GM12865 (cell line): Measurements from ENCODE around the gene HES7.

ENCODE experiments used
- DNase-seq: peaks from one replicate; pipeline ENCODE4 v3.0.0; 2010; ENCODE audit warnings: low read depth
- H3K4me3 ChIP-seq: 2 replicates; pipeline ENCODE4 v1.5.1; 2011; ENCODE audit warnings: mild to moderate bottlenecking, low read depth, low read length, control low read depth
- CTCF ChIP-seq: IDR thresholded peaks from 2 replicates; pipeline ENCODE4 v1.5.1; 2011; ENCODE audit warnings: low read length, control low read depth, low read depth, inconsistent platforms; ENCODE audit not compliant: insufficient read depth; ENCODE audit errors: missing control alignments

Gene HES7

DNA sequence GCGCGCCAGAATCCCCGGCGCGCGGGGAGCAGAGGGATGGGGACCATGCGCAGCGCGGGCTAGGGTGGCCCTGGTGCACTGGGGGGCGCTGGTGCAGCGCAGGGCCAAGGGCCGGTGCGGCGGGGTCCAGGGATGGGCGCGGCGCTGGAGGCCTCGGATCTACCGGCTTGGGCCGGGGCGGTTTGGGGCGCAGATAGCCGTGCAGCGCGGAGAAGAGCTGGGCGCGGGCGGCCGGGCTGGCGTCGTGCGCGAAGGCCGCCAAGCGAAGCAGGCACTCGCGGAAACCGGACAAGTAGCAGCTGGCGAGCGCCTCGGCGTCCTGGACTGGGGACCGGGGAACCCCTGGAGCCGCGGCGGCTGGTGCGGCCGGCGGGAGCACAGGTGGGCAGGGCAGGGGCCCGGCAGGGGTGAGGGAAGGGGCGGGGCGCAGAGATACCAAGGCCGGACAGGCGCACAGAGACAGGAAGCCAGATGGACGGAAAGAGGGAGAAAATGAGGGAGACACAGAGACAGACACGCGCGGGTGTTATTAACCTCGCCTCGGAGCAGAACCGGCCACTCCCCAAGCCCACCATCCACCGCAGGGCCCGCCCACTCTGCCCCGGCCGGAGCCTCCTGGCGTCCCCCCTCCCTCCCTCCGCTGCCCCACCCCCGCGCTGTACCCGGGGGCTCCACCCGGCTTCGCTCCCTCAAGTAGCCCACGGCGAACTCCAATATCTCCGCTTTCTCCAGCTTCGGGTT is 2.1 kb downstream of the HES7 start:
- peak; percentile 86 for DNase-seq
- peak; percentile 77 for TF ChIP-seq CTCF
- H3K4me3 ChIP-seq: peak overlapping the region; percentile 77

DNA sequence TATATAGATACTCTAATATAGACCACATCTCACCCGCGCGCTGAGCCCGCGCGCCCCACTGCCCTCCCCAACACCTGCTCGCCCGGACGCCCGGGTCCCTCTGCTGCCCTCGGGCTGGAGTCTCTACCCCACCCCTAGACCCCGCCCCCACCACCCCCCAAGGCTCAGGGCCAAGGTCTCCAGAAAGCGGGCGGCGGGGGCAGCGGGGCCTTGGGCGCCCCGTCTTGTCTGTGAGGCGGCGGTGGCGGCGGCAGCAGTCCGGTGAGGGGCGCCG is 2.6 kb downstream of the HES7 start:
- no peak for TF ChIP-seq CTCF
- peak overlapping the region; percentile 77 for H3K4me3 ChIP-seq
- DNase-seq: no peak

GRCh38 chr17:8120520-8121406 is 3.1 kb downstream of the HES7 start:
- H3K4me3 ChIP-seq: peak overlapping the region; percentile 77
- DNase-seq: peak; percentile 91
- peak; percentile 35 for TF ChIP-seq CTCF

GRCh38 chr17:8119581-8120519 is 4.1 kb downstream of the HES7 start:
- DNase-seq: peak; percentile 95
- no peak for TF ChIP-seq CTCF
- H3K4me3 ChIP-seq: peak overlapping the region; percentile 86

DNA sequence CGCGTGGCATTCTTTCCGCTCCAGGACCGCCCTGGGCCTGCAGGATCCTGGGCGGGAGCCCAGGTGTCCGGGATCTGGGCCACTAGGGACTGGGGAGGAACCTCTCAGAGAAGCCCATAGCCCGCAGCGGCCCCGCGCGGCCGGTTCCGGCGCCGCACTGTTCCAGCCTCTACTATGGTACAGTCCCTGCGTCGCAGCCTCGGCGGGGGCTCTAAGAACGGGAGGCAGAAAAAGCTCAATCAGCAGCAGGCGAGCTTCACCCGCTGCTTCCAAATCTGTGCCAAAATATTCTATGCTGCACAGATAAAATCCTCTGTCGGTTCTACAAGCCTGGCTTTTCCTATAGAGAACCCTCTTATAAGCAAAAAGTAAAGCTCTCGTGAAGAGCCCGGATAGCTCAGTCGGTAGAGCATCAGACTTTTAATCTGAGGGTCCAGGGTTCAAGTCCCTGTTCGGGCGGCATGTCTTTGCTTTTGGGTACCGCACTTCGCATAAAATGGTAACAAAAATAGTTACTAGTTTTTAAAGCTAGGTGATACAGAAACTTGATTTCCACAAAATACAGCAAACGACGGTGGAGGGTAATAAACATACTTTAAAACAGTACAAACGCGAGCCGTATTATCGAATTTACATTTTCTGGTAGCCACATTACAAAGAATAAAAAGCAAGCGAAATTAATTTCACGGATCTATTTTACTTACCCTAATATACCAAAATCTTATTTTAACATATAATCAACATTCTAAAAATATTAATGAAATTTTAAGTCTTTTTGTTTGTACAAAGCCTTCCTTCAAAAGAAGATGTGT is 4.9 kb downstream of the HES7 start:
- DNase-seq: peak; percentile 88
- peak overlapping the region; percentile 86 for H3K4me3 ChIP-seq
- peak; percentile 87 for TF ChIP-seq CTCF
